HEK293 (cell line): ENCODE data around the gene TNKS2.
"Not testable (repeated sequence)": the region's sequence is repeated elsewhere in the genome, so short reads cannot be mapped to it uniquely, and the experiment has no call there.

Source experiments
- CTCF ChIA-PET: fragments of 350-600 bp; formaldehyde crosslinking; extraction: SDS; loops from one replicate; lab custom pipeline; 2021; ENCODE audit warnings: antibody characterized with exemption; lab: Yijun Ruan, JAX
- POLR2A ChIA-PET: fragments of 300-600 bp; formaldehyde crosslinking; extraction: SDS; loops from one replicate; lab custom pipeline; 2020; ENCODE audit warnings: antibody characterized with exemption, inconsistent platforms; lab: Yijun Ruan, JAX
- H3K27ac ChIP-seq: fragments of 200-500 bp; sonication (Bioruptor generic); 2 replicates; pipeline ENCODE4 v1.5.1; 2014; ENCODE audit warnings: low read depth, low read length, control low read depth, inconsistent platforms; ENCODE audit errors: extremely low read depth
- H3K36me3 ChIP-seq, 2 experiments: fragments of 200-500 bp in 1 of 2; sonication (Bioruptor generic) in 1 of 2; 1 replicate in 1 of 2; 2 replicates in 1 of 2; pipeline ENCODE4 v1.5.1; 2014 to 2017; ENCODE audit warnings: inconsistent platforms in 2 of 2, low read length in 2 of 2; ENCODE audit not compliant: control insufficient read depth in 2 of 2, insufficient read depth in 1 of 2
- H3K4me1 ChIP-seq: fragments of 200-500 bp; sonication (Bioruptor generic); 2 replicates; pipeline ENCODE4 v1.5.1; 2014; ENCODE audit warnings: mild to moderate bottlenecking, low read length, inconsistent platforms; ENCODE audit not compliant: control insufficient read depth, insufficient read depth
- H3K4me3 ChIP-seq: 2 replicates; pipeline ENCODE4 v1.5.1; 2011; ENCODE audit warnings: low read depth, mild to moderate bottlenecking, control low read depth, low read length, moderate library complexity
- H3K9me3 ChIP-seq: fragments of 200-500 bp; sonication (Bioruptor generic); 2 replicates; pipeline ENCODE4 v1.5.1; 2014; ENCODE audit warnings: low read depth, low read length, inconsistent platforms; ENCODE audit not compliant: control insufficient read depth, insufficient read depth
- ATF2 ChIP-seq: fragments of 450-650 bp; formaldehyde crosslinking; IDR thresholded peaks from 2 replicates; pipeline ENCODE4 v1.5.1; 2016; ENCODE audit warnings: missing biosample characterization, missing genetic modification characterization, low read depth
- GFI1B ChIP-seq: fragments of 450-650 bp; formaldehyde crosslinking; IDR thresholded peaks from 2 replicates; pipeline ENCODE4 v1.5.1; 2016; ENCODE audit warnings: missing biosample characterization, missing genetic modification characterization
- REST ChIP-seq: fragments of 450-650 bp; formaldehyde crosslinking; IDR thresholded peaks from 2 replicates; pipeline ENCODE4 v1.5.1; 2016; ENCODE audit warnings: missing biosample characterization, missing genetic modification characterization
- ZBTB11 ChIP-seq: fragments of 450-650 bp; formaldehyde crosslinking; conservative IDR thresholded peaks from 2 replicates; pipeline ENCODE4 v1.5.1; 2016; ENCODE audit warnings: low read depth, missing biosample characterization, missing genetic modification characterization
- ZBTB26 ChIP-seq: fragments of 450-650 bp; formaldehyde crosslinking; optimal IDR thresholded peaks from 2 replicates; pipeline ENCODE3; 2016; ENCODE audit warnings: missing biosample characterization, mild to moderate bottlenecking, missing genetic modification characterization
- ZBTB44 ChIP-seq: fragments of 450-650 bp; IDR thresholded peaks from 2 replicates; pipeline ENCODE4 v1.5.1; 2018; ENCODE audit warnings: missing biosample characterization, mild to moderate bottlenecking, missing genetic modification characterization
- ZNF112 ChIP-seq: fragments of 450-650 bp; formaldehyde crosslinking; IDR thresholded peaks from 2 replicates; pipeline ENCODE4 v1.5.0; 2017; ENCODE audit warnings: missing biosample characterization, missing genetic modification characterization
- ZNF292 ChIP-seq: fragments of 450-650 bp; formaldehyde crosslinking; IDR thresholded peaks from 2 replicates; pipeline ENCODE4 v1.5.1; 2016; ENCODE audit warnings: low read depth, missing biosample characterization, missing genetic modification characterization, borderline replicate concordance
- ZNF311 ChIP-seq: fragments of 450-650 bp; formaldehyde crosslinking; IDR thresholded peaks from 2 replicates; pipeline ENCODE4 v1.5.1; 2017; ENCODE audit warnings: missing biosample characterization, missing genetic modification characterization, borderline replicate concordance
- ZNF335 ChIP-seq: fragments of 450-650 bp; formaldehyde crosslinking; conservative IDR thresholded peaks from 2 replicates; pipeline ENCODE4 v1.5.1; 2016; ENCODE audit warnings: missing biosample characterization, missing genetic modification characterization
- ZNF433 ChIP-seq: fragments of 450-650 bp; formaldehyde crosslinking; IDR thresholded peaks from 2 replicates; pipeline ENCODE4 v1.5.1; 2016; ENCODE audit warnings: missing biosample characterization, missing genetic modification characterization, low read depth
- ZNF544 ChIP-seq: fragments of 450-650 bp; formaldehyde crosslinking; IDR thresholded peaks from 2 replicates; pipeline ENCODE4 v1.5.0; 2017; ENCODE audit warnings: missing biosample characterization, missing genetic modification characterization
- ZNF654 ChIP-seq: fragments of 450-650 bp; formaldehyde crosslinking; IDR thresholded peaks from 2 replicates; pipeline ENCODE4 v1.5.1; 2016; ENCODE audit warnings: low read depth, missing biosample characterization, missing genetic modification characterization
- ZNF677 ChIP-seq: fragments of 450-650 bp; IDR thresholded peaks from 2 replicates; pipeline ENCODE4 v1.5.0; 2018; ENCODE audit warnings: missing biosample characterization, mild to moderate bottlenecking, missing genetic modification characterization, moderate library complexity
- ZNF76 ChIP-seq: fragments of 450-650 bp; formaldehyde crosslinking; IDR thresholded peaks from 2 replicates; pipeline ENCODE4; 2016; ENCODE audit warnings: low read depth, missing biosample characterization, missing genetic modification characterization, borderline replicate concordance
- ZNF837 ChIP-seq: fragments of 450-650 bp; formaldehyde crosslinking; IDR thresholded peaks from 2 replicates; pipeline ENCODE4 v1.5.1; 2016; ENCODE audit warnings: missing biosample characterization, missing genetic modification characterization
- ZNF843 ChIP-seq: fragments of 450-650 bp; formaldehyde crosslinking; IDR thresholded peaks from 2 replicates; pipeline ENCODE4 v1.5.1; 2016; ENCODE audit warnings: missing biosample characterization, missing genetic modification characterization

TNKS2 gene

GRCh38 chr10:91893051-91893450 is 94.8 kb downstream of the TNKS2 start:
- POLR2A ChIA-PET = interaction anchor here (0.6 kb wide), 1 partner anchor 482 kb away, joined by 3 read pairs; no protein-coding TSS in a partner anchor

GRCh38 chr10:91894261-91894685 is 96.0 kb downstream of the TNKS2 start:
- H3K4me1 ChIP-seq, H3K36me3 ChIP-seq, H3K27ac ChIP-seq, H3K4me3 ChIP-seq, POLR2A ChIA-PET, H3K9me3 ChIP-seq: not testable (repeated sequence)
- CTCF ChIA-PET = interaction anchor here (0.5 to 1.6 kb wide), 2 partner anchors 10 to 27 kb away, joined by 3 to 4 read pairs; no protein-coding TSS in a partner anchor

More at GRCh38 chr10:91893051-91893450, 94.8 kb downstream of the TNKS2 start:
- CTCF ChIA-PET = interaction anchor here (1.6 kb wide), 1 partner anchor 9 kb away, joined by 4 read pairs; no protein-coding TSS in a partner anchor
- no peak overlapping the region for H3K27ac ChIP-seq
- H3K36me3 ChIP-seq = no peaks in the 10 kb centered on the region
- no peaks in the 10 kb centered on the region for H3K9me3 ChIP-seq
- H3K4me3 ChIP-seq = no peak overlapping the region
- TF ChIP-seq ZNF843 (tag by site-specific recombination) (no peak), REST (tag by site-specific recombination) (no peak), ZNF335 (tag by site-specific recombination) (no peak), ZNF544 (tag by site-specific recombination) (no peak), ZNF76 (no peak), GFI1B (tag by site-specific recombination) (no peak), ZBTB26 (tag by site-specific recombination) (no peak), ZNF433 (tag by site-specific recombination) (no peak), ZNF292 (no peak), ZNF311 (tag by site-specific recombination) (no peak), ZBTB44 (tag by site-specific recombination) (no peak), ZNF677 (tag by site-specific recombination) (no peak), ZNF654 (tag by site-specific recombination) (no peak), ZNF837 (tag by site-specific recombination) (no peak), ZBTB11 (tag by site-specific recombination) (no peak), ATF2 (no peak), ZNF112 (tag by site-specific recombination) (no peak)
- peaks cover under 1% of the 10 kb centered on the region; the same call in 1 of the 2 replicates for H3K4me1 ChIP-seq
